Neural crest cell (in vitro differentiated cells): ENCODE measurements around the gene TMEM95. TPM values are rescaled to one million over a fixed set of nuclear protein-coding genes. Genes with fewer than 3 reads are reported as not detected.

ENCODE experiments used
- DNase-seq: peaks from one replicate; pipeline ENCODE4 v3.0.0; 2021; ENCODE audit warnings: low read depth, mixed read lengths, low spot score
- H3K27ac Mint-ChIP-seq: one replicate; pipeline ENCODE4 v1.8.0; 2021; ENCODE audit warnings: mild to moderate bottlenecking, mixed read lengths; ENCODE audit not compliant: unreplicated experiment
- H3K27me3 Mint-ChIP-seq: 2 replicates; pipeline ENCODE4 v1.8.0; 2021; ENCODE audit warnings: low read depth, mild to moderate bottlenecking, mixed read lengths
- H3K36me3 Mint-ChIP-seq: 2 replicates; pipeline ENCODE4 v1.8.0; 2021; ENCODE audit warnings: low read depth, mild to moderate bottlenecking, mixed read lengths
- H3K4me1 Mint-ChIP-seq: 2 replicates; pipeline ENCODE4 v1.8.0; 2021; ENCODE audit warnings: mixed read lengths
- H3K4me3 Mint-ChIP-seq: one replicate; pipeline ENCODE4 v1.8.0; 2021; ENCODE audit warnings: mild to moderate bottlenecking, mixed read lengths
- H3K9me3 Mint-ChIP-seq: 2 replicates; pipeline ENCODE4 v1.8.0; 2021; ENCODE audit warnings: mixed read lengths
- total RNA-seq: library from RNA; stranded (reverse); gene quantifications from 2 replicates; pipeline ENCODE4 v1.2.1, GENCODE V29; 2021
- TF ChIP-seq, protein P1 (sequence below): fragments of 200-600 bp; sonication (generic); conservative IDR thresholded peaks from 2 replicates; pipeline ENCODE4 v1.5.0; 2021; ENCODE audit warnings: antibody characterized with exemption, mild to moderate bottlenecking

Gene TMEM95
- total RNA-seq, 1 donor from 2014 or later = not detected

DNA sequence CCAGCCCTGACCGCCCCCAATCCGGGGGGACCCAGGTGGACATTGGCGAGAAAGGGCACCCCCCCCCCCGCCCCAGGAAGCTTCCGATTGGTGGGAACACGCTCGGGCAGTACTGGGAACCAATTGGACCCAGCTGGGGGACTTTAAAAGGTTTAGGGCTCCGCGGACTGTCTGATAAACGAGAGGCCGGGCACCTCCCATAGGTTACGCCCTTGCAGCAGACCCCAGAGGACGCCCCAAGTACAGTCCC is 48.7 kb downstream of the TMEM95 start:
- Mint-ChIP-seq H3K27ac (peak overlapping the region; percentile 81), H3K36me3 (peaks cover 3% of the 10 kb centered on the region), H3K4me1 (peaks cover 43% of the 10 kb centered on the region), H3K4me3 (peak overlapping the region; percentile 97), H3K9me3 (no peaks in the 10 kb centered on the region), H3K27me3 (no peaks in the 10 kb centered on the region)
- TF ChIP-seq, protein P1, sequence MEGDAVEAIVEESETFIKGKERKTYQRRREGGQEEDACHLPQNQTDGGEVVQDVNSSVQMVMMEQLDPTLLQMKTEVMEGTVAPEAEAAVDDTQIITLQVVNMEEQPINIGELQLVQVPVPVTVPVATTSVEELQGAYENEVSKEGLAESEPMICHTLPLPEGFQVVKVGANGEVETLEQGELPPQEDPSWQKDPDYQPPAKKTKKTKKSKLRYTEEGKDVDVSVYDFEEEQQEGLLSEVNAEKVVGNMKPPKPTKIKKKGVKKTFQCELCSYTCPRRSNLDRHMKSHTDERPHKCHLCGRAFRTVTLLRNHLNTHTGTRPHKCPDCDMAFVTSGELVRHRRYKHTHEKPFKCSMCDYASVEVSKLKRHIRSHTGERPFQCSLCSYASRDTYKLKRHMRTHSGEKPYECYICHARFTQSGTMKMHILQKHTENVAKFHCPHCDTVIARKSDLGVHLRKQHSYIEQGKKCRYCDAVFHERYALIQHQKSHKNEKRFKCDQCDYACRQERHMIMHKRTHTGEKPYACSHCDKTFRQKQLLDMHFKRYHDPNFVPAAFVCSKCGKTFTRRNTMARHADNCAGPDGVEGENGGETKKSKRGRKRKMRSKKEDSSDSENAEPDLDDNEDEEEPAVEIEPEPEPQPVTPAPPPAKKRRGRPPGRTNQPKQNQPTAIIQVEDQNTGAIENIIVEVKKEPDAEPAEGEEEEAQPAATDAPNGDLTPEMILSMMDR = no peak
- no peak for DNase-seq

DNA sequence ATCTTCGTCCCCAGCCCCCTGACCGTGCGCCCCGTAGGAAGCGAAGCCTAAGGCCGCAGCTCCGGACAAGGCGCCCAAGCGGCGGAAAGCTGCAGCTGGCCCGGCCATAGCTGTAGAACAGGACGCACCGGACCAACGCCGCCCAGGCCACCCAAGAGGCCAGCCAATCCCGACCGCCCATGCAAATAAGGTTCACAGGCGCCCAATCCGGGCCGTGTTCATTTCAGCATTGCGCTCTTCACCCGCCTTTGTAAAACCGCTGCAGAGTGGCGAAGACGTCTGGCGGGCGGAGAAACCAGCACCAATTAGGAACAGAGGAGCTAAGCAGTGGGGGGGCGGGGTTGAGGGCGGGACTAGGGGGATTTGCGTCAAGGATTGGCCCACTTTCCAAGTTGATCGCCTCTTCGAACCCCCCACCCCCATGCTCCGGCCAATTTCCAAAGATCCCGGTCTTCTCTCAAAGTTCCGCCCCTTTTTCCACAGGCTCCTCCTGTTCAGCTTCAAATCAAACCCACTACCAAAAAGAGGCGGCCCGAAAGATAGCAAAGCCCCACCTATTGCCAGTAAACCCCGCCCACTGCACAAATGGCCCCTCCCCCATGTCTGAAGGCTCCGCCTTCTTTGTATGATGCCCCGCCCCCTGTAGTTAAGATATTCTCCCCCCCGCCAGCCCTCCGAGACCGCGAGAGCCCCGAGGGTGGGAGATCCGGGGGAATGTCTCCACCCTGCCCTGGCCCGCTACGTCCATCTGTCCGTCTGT is 49.2 kb downstream of the TMEM95 start, which contains the start of gene TMEM256:
TMEM256 (minus strand) TSS at position 121 of the 760 bp plus-strand sequence; CDS start at position 108, 13 bp downstream.
- TF ChIP-seq, protein P1 = peak; percentile 19
- Mint-ChIP-seq H3K9me3 (no peaks in the 10 kb centered on the region), H3K4me3 (peak within 1 kb of the TSS; percentile 97), H3K4me1 (peaks cover 43% of the 10 kb centered on the region), H3K27me3 (no peaks in the 10 kb centered on the region), H3K27ac (peak within 1 kb of the TSS; percentile 92), H3K36me3 (peaks cover 5% of the 10 kb centered on the region)
- DNase-seq = peak; percentile 94

DNA sequence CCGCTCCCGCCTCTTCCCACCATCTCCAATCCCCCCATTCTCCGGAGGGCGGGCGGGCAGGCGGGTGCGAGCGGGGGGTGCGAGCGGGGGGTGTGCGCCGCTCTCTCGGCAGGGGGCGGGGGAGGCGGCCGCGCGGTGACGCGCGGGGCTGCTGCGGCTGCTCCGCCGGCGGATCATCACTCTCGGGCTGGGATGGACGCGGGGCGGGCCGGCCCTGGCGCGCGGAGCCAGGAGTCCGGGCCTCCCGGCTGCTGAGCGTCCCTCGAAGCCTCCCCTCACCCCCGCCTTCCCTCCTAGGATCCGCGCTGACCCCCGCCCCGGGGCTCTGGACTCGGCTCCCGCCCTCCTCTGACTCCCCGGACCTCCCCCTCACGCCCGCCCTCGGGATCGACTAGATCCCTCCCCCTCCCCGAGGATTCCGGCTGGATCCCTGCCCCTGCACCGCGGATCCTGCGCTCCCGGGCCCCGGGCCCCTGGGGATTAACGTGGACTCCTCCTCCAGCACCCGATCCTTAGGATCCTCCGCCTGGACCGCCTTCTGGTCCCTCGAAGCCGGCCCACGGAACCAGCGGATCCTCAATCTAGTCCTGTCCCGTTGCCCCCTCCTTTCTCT is 49.9 kb downstream of the TMEM95 start:
- DNase-seq = no peak
- Mint-ChIP-seq H3K27ac (peak overlapping the region; percentile 91), H3K36me3 (peaks cover 11% of the 10 kb centered on the region), H3K27me3 (no peaks in the 10 kb centered on the region), H3K4me3 (peak overlapping the region; percentile 97), H3K4me1 (peaks cover 39% of the 10 kb centered on the region), H3K9me3 (no peaks in the 10 kb centered on the region)
- TF ChIP-seq, protein P1 = peak; percentile 12

DNA sequence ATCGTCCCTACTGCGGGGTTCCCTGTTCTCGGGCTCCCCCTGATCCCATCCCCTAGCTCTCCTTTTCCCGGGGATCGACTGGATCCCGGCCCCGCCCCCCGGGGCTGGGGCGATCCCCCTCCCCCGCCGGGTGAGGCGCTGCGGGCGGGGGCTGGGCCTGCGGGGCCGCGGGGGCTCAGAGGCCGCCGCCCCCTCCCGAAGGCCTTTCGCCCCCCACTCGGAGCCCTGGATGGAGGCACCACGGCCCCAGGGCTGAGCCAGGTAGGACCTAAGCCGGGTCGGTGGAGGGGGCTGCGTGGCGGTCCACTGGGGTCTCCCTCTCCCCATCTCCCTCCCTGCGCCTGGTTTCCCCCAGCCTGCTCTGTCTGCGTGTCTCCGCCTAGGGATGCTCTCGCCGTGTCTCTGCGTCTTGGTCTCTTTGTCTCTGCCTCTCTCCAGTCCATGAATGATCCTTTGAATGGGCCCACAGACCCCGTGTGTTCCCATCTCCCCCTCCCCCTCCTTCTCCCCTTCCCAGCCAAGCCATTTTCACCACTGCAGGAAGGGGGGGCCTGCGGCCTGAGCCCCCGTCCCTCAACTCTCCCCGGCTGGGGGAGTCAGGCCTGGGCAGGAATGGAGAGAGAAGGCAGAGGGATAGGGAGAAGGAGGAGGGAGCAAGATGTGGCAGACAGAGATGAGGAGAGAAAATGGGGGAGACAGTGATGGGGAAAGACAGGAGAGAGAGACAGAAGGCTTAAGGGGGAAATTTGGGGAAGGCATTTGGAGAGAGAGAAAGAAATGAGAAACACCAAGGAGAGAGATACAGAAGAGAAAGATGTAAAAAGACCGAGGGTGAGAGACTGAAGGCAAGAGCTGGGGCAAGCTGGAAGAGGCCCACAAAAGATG is 50.6 kb downstream of the TMEM95 start:
- TF ChIP-seq, protein P1 = no peak
- no peaks in the 10 kb centered on the region for H3K27me3 Mint-ChIP-seq
- peak overlapping the region; percentile 96 for H3K27ac Mint-ChIP-seq
- H3K36me3 Mint-ChIP-seq = peaks cover 17% of the 10 kb centered on the region
- H3K9me3 Mint-ChIP-seq = no peaks in the 10 kb centered on the region
- DNase-seq = peak; percentile 16
- H3K4me1 Mint-ChIP-seq = peaks cover 38% of the 10 kb centered on the region
- peak overlapping the region; percentile 94 for H3K4me3 Mint-ChIP-seq

DNA sequence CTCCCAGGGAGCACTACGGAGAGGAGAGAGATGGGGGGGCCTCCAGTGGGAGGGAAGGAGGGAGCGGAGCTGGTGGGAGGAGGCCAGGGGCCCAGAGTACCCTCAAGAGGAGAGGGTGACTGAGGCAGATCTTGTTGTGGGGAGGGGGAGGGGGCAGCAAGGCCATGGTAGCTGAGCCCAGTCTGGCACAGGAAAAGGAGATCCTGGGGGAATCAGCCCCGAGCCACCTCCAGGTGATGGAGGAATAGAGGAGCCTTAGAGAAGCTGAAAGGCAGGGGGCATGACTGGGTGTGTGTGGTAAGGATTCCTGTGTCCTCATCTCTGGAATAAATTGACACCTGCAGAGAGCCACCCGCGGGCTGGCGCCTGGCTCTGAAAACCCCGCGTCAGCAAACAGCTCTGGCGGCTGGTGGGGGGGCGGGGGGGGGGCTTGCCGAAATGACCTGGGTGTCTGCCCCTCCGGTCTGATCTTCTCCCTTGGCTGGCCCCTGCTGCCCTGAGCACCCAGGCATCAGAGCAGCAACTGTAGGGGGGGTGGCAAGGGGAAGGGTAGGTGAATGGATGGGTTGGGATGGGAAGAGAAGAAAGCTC is 51.4 kb downstream of the TMEM95 start:
- no peak overlapping the region for H3K27ac Mint-ChIP-seq
- H3K27me3 Mint-ChIP-seq = no peaks in the 10 kb centered on the region
- no peak for DNase-seq
- H3K36me3 Mint-ChIP-seq = peaks cover 17% of the 10 kb centered on the region
- peak overlapping the region; percentile 94 for H3K4me3 Mint-ChIP-seq
- H3K9me3 Mint-ChIP-seq = no peaks in the 10 kb centered on the region
- TF ChIP-seq, protein P1 = no peak
- peaks cover 38% of the 10 kb centered on the region for H3K4me1 Mint-ChIP-seq
